Measurements from ENCODE around the gene SERPINB3.
"Not testable (repeated sequence)": the region's sequence is repeated elsewhere in the genome, so short reads cannot be mapped to it uniquely, and the experiment has no call there.

Gene SERPINB3

GRCh38 chr18:63661750-63662149 lies at the start of gene SERPINB3:
TSS of gene SERPINB3 (minus strand) at chr18:63661893. CDS start at chr18:63661216, 677 bp downstream.
- H3K4me3 ChIP-seq (replicated peaks; ENCODE audit: low read depth, low read length); DNase-seq (ENCODE audit: low read depth): not testable (repeated sequence)

- no peak overlapping the region for H3K4me3 ChIP-seq (replicated peaks; ENCODE audit: low read depth, low read length)
- DNase-seq (ENCODE audit: low read depth): peak; percentile 9
- TF ChIP-seq, protein P1, sequence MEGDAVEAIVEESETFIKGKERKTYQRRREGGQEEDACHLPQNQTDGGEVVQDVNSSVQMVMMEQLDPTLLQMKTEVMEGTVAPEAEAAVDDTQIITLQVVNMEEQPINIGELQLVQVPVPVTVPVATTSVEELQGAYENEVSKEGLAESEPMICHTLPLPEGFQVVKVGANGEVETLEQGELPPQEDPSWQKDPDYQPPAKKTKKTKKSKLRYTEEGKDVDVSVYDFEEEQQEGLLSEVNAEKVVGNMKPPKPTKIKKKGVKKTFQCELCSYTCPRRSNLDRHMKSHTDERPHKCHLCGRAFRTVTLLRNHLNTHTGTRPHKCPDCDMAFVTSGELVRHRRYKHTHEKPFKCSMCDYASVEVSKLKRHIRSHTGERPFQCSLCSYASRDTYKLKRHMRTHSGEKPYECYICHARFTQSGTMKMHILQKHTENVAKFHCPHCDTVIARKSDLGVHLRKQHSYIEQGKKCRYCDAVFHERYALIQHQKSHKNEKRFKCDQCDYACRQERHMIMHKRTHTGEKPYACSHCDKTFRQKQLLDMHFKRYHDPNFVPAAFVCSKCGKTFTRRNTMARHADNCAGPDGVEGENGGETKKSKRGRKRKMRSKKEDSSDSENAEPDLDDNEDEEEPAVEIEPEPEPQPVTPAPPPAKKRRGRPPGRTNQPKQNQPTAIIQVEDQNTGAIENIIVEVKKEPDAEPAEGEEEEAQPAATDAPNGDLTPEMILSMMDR (IDR thresholded peaks at IDR 0.05; ENCODE audit: low read length, missing control alignments): no peak
Measured at GRCh38 chr18:63708650-63709049, 47.0 kb upstream of the SERPINB3 start.

DNA sequence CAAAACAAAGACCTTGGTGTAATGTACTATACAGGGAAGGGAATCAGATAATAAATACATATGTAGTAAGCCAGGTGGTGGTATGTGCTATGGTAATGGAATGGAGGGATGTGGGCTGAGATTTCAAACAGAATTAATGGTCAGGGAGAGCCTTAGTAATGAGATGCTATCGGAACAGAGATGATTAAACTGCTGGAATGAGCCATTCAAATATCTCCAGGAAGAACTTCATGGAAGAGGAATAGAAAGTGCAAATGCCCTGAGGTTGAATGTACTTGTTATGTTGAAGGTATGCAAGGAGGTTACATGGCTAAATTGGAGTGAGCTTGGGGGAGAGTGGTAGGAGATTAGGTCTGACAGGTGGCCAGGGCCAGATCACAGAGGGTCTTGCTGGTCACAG lies 46.1 kb upstream of the SERPINB3 start:
- no peak for DNase-seq (ENCODE audit: low read depth)
- TF ChIP-seq, protein P1 (IDR thresholded peaks at IDR 0.05; ENCODE audit: low read length, missing control alignments): no peak
- no peak overlapping the region for H3K4me3 ChIP-seq (replicated peaks; ENCODE audit: low read depth, low read length)

GRCh38 chr18:63705401-63705800 lies 43.7 kb upstream of the SERPINB3 start:
- no peak for DNase-seq (ENCODE audit: low read depth)
- TF ChIP-seq, protein P1 (IDR thresholded peaks at IDR 0.05; ENCODE audit: low read length, missing control alignments): no peak
- no peak overlapping the region for H3K4me3 ChIP-seq (replicated peaks; ENCODE audit: low read depth, low read length)

DNA sequence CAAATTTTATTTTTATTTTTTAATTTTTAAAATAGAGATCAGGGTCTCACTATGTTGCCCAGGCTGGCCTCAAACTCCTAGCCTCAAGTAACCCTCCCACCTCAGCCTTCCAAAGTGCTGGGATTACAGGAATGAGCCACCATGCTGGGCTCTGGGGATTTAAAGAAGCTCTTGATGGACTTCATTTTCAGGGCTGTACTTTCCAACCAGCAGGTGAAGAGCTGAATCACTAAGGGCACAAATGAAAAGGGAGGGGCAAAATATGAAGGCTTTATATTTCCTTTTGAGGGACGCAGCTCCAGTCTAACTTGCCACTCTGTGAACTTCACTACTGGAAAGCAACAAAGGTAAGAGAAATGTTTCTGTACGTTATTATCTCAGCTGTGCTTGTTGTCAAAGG lies 41.0 kb upstream of the SERPINB3 start, which contains the start of gene SERPINB11:
TSS of gene SERPINB11 (plus strand) at position 301 of the 400 bp plus-strand sequence. CDS start 7,234 bp downstream, outside the sequence.
- no peak for DNase-seq (ENCODE audit: low read depth)
- TF ChIP-seq, protein P1 (IDR thresholded peaks at IDR 0.05; ENCODE audit: low read length, missing control alignments): no peak
- no peak within 1 kb of the TSS for H3K4me3 ChIP-seq (replicated peaks; ENCODE audit: low read depth, low read length)

DNA sequence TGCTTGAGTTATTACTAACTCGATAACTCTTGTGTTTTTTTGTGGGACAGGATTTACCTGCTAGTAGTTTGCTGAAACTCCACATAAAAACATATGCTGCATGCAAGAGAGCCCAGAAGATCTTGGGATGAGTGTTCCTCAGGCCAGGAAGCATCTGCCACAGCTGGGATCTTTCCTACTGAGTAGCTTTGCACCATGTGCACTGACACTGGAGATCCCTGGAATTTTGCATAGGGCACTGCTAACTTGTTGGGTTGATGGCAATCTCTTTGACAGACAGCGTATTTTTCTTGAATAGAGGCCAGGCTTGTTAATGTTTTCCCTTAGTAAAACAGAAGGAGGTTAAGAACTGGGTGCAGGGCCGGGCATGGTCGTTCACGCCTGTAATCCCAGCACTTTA lies 40.3 kb upstream of the SERPINB3 start:
- no peak for DNase-seq (ENCODE audit: low read depth)
- TF ChIP-seq, protein P1 (IDR thresholded peaks at IDR 0.05; ENCODE audit: low read length, missing control alignments): no peak
- H3K4me3 ChIP-seq (replicated peaks; ENCODE audit: low read depth, low read length): no peak overlapping the region

DNA sequence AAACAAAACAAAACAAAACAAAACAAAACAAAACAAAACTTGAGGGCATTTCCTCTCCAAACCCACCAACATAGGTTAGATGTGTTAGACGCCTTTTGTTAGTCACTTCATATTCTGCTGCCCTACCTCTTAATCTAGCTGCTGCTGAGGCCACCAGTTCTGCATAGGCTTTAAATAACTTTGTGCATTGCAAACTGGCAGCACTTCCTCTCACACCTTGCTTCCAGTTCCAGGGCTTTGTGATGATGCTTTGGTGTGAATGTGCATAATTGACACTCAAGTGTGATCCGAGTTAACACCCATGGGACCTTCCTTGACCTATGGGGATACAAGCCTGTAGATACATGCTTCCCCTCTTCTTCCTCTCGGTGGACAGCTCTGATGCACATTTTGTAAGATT lies 38.8 kb upstream of the SERPINB3 start:
- H3K4me3 ChIP-seq (replicated peaks; ENCODE audit: low read depth, low read length): no peak overlapping the region
- TF ChIP-seq, protein P1 (IDR thresholded peaks at IDR 0.05; ENCODE audit: low read length, missing control alignments): no peak
- DNase-seq (ENCODE audit: low read depth): no peak
